GM18868 (cell line): ENCODE data around the gene GPA33.

Experiments
- ATAC-seq: cut with Tn5 transposase; IDR thresholded peaks from one replicate; pipeline ENCODE4 v1.9.1; 2021; ENCODE audit warnings: mild to moderate bottlenecking, moderate library complexity; ENCODE audit not compliant: unreplicated experiment

The GPA33 gene

GRCh38 chr1:167090314-167090942 is at the start of gene GPA33:
GPA33 (minus strand) TSS chr1:167090377; CDS start chr1:167090287, 90 bp downstream.
- ATAC-seq, result peak; percentile 83

- ATAC-seq, result no peak
Observed at GRCh38 chr1:167138703-167139102, 48.5 kb upstream of the GPA33 start.

- no peak for ATAC-seq
Observed at GRCh38 chr1:167137793-167138510, 47.8 kb upstream of the GPA33 start.

- no peak for ATAC-seq
Observed at GRCh38 chr1:167137332-167137781, 47.2 kb upstream of the GPA33 start.

- no peak for ATAC-seq
Observed at GRCh38 chr1:167136806-167137205, 46.6 kb upstream of the GPA33 start.

GRCh38 chr1:167136191-167136614 is 46.0 kb upstream of the GPA33 start:
- no peak for ATAC-seq

- ATAC-seq, result no peak
Observed at GRCh38 chr1:167135281-167135840, 45.2 kb upstream of the GPA33 start.

- ATAC-seq, result no peak
Observed at GRCh38 chr1:167132301-167133010, 42.3 kb upstream of the GPA33 start.

GRCh38 chr1:167130829-167131510 is 40.8 kb upstream of the GPA33 start:
- no peak for ATAC-seq

GRCh38 chr1:167128261-167129227 is 38.4 kb upstream of the GPA33 start:
- no peak for ATAC-seq

GRCh38 chr1:167127661-167128060 is 37.5 kb upstream of the GPA33 start:
- no peak for ATAC-seq

GRCh38 chr1:167127236-167127635 is 37.1 kb upstream of the GPA33 start:
- ATAC-seq, result no peak

GRCh38 chr1:167126811-167127210 is 36.6 kb upstream of the GPA33 start:
- ATAC-seq, result no peak

- ATAC-seq, result no peak
Observed at GRCh38 chr1:167126317-167126716, 36.1 kb upstream of the GPA33 start.

- no peak for ATAC-seq
Observed at GRCh38 chr1:167122568-167122967, 32.4 kb upstream of the GPA33 start.

- no peak for ATAC-seq
Observed at GRCh38 chr1:167122121-167122480, 31.9 kb upstream of the GPA33 start.

- no peak for ATAC-seq
Observed at GRCh38 chr1:167121375-167122120, 31.4 kb upstream of the GPA33 start.

- no peak for ATAC-seq
Observed at GRCh38 chr1:167120899-167121298, 30.7 kb upstream of the GPA33 start.

- ATAC-seq, result no peak
Observed at GRCh38 chr1:167119696-167120095, 29.5 kb upstream of the GPA33 start.
